GM19238 (cell line): ENCODE measurements around the gene KIF25.

Experiments used
- DNase-seq: peaks from one replicate; pipeline ENCODE4 v3.0.0; 2011; ENCODE audit warnings: low spot score; ENCODE audit not compliant: insufficient read length

Gene KIF25

DNA sequence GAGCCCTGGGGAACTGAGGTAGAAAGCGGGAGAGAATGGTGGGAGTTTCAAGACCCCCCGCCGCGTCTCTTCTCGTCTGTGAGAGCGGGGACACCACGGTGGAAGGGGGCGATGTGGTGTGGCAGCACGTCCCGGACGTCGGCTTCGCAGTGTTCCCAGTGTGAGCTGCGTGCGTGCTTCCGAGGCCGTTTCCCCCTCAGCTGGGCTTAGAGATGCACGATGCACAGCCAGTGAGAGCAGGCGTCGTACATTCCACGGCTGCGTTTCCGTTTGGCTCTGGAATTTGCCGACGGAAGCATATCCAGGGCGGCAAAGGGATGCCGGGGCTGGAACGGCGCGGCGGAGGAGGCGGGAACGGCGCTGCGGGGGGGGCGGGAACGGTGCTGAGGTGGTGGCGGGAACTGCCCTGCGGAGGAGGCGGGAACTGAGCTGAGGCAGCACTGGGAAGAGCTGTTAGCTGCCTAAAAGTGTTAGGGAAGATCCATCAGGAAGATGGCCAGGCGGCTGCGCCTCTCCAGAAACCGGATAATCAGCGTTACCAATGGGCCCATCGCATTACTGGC, 37.7 kb downstream of the KIF25 start:
- no peak for DNase-seq

DNA sequence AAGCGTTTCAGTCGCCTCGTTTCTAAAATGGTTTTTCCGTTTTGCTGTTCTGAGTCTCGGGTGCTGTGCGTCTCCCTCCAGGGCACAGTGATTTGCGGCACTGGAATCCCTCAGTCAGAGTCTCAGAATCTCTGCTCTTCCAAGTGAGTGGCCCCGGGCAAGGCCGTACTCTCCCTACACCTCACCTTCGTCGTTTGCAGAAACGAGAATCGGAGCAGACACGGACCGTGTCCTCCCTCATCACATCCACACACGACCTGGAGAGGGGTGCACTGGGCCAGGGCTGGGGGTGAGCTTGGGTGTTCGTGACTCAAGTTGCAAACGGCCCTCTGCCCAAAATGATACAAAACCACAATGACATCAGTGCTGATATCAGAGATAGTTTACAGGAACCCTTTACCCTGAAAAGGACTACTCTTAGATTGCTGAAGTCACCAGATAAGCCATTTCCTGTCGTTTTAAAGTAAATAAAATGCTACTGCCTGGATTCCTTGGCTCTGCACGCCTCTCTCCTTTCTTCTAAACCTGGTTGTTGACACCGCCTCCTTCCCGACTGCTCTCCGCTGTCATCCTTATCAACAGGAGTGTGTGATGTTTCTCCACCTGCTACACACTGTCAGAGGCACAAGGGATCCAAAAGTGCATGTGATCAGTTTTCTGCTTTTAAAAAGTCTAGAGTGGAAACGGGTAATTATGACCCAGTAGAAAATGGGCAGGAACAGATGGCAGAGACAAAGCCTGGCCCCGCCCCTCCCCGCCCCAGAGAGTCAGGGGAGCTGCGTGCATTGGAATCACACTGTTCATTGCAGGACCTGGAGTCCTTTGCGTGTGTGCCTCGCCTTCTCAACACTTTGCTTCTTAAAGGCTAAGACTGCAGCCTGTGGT, 38.4 kb downstream of the KIF25 start:
- no peak for DNase-seq

DNA sequence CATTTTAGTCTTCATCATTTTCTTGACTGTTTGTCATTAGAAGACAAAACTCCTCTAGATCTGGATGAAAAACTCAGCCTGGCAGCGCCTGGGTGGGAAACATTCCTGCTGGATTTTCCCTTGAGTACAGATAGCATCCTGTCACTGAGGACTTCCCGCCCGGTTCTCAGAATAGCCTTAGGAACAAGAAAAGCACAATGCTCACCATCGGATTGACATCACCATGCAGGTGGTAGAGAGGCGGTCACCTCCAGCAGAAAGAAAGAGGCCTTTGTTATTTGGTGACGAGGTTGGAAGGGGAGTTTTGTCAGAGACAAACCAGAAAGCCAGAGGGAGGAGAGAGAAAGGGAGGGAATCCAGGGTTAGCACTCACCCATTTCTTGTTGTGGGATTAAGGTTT, 39.8 kb downstream of the KIF25 start:
- DNase-seq = no peak

DNA sequence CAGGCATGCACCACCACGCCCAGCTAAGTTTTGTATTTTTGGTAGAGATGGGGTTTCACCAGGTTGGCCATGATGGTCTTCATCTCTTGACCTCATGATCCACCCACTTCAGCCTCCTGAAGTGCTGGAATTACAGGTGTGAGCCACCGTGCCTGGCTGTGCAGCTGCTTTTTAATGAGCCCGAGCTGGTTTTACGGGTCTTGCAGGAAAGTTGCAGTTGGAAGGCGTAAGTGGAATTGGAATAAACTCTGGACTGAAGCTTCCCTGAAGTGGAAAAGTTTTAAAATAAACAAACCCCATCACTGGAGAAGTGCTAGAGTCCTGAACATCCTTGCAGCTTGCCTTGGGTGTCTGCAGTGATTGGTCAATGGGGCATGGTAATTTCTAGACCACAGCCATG, 40.4 kb downstream of the KIF25 start:
- DNase-seq = no peak

DNA sequence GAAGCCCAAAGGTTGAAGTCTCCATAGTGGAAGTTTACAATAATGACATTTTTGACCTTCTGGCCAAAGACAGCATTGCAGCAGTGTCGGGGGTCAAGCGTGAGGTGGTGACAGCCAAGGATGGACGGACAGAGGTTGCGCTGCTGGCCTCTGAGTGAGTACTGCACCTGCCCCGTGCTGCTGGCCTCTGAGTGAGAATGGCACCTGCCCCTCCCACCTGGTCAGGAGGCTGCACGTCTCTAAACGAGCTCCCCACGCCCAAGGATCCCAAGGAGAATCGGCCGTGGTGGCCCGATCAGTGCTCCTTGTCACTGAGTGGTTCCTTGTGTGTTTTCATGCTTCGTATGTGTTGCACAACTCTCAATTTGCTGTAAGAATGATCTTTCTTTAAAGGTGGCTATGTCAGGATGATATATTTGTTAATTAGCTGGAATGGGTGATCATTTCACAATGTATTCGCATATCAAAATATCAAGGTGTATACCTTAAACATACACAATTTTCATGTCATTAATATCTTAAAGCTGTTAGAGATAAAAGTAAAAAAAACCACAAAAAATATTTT, 41.2 kb downstream of the KIF25 start:
- no peak for DNase-seq

DNA sequence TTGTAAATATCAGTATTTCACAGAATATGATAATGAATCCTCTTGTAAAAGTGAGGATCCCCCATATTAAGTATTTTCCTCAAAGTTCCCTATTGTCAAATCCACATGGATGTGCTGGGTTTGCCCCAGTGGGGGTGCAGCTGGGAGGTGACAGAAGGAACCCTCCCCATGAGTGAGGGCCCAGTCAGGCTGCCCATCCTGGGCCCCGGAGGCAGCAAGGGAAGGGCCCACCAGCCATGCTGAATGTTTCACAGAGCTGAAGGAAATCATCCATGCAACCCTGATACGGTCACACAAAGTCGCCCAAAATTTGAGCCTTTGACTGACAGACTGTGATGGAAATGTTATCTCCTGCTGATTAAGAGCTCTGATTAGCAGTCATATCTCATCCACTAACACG, 41.8 kb downstream of the KIF25 start:
- DNase-seq = no peak

DNA sequence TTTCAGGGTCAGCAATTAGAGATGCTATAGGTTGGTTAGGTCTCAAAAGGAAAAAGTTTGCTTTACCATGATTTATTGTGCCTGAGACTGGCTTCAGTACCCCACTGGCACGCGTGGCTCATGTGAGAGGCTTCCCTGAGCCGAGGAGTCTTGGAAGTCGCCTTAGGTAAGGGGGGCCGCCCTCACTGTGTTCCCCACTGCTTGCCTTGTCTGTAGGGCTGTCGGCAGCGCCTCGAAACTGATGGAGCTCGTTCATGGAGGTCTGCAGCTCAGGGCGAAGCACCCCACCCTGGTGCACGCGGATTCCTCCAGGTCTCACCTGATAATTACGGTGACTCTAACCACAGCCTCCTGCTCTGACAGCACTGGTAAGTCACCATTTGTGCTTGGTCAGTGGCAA, 42.4 kb downstream of the KIF25 start:
- DNase-seq = no peak

DNA sequence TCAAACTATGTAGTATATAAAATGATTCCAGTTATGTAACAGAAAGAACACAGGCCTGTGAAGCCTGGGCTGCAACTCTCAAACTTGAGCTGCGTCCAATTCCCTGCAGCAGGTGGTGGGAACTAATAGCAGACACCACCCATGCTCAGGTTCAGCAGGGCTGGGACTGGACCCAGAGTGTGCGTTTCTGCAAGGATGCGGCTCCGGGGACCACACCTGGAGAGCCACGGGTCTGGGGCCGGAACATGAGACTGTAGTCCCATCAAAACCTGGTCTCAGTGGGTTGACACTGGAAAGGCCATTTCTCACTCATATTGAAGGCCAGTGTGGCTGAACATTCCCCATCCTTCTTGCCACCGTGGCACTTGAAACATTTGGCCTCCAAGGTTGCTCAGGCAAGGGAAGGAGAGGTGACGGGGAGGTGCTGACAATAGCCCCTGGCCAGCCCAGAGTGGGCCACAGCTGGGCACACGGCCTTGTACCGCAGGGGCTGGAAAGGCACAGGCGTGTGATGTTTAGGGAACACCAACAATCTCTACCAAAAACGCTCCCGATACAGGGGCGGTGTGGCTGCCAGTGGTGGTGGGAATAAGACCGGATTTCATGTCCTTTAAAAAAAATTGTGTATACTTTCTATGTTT, 43.5 kb downstream of the KIF25 start:
- no peak for DNase-seq

DNA sequence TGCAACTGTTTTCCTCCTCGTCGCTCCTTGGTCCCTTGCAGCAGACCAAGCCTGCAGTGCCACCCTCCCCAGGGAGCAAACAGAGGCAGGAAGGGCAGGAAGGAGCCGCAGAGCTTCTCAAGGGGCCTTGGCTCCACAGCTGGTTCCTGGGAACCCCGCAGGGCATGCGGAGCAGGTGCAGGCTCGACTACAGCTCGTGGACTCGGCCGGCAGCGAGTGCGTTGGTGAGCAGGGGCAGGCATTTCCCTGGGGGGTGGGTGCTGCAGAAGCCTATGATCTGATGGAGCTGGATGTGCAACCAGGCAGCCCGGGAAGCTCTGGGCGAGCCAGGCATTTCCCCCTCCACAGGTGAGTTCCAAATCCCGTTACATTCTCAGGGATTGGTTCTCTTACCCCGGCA, 44.5 kb downstream of the KIF25 start:
- no peak for DNase-seq

DNA sequence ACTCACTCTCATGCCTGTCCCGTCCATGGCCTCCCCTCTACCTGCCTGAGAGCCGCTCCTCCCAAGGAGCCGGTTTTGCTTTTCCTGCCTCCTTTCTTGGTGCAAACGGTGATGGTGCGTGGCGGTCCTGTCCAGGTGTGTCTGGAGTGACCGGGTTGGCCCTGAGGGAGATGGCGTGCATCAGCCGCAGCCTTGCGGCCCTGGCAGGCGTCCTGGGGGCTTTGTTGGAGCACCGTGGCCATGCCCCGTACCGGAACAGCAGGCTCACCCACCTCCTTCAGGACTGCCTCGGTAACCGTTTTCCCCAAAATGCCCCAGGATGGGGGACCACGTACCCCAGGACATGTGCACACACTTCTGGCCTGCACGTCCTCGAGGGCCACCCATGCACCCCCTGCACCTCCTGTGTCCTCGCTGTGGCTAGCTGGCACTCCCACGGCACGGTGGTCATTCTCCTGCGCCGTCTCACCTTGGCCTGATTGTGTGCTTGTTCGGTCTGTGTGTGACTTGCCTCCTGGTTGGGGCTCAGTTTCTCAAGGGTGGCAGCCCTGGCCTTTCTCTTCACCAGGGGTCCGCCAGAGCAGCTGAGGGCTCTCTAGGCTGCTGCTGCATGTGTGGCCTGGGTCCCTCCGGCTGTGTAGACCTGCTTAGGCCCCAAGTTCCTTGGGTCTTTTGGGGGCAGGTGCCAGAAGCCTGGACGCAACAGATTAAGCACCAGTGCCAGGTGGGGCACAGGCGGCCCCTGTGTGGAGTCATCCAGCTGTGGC, 45.1 kb downstream of the KIF25 start:
- no peak for DNase-seq

DNA sequence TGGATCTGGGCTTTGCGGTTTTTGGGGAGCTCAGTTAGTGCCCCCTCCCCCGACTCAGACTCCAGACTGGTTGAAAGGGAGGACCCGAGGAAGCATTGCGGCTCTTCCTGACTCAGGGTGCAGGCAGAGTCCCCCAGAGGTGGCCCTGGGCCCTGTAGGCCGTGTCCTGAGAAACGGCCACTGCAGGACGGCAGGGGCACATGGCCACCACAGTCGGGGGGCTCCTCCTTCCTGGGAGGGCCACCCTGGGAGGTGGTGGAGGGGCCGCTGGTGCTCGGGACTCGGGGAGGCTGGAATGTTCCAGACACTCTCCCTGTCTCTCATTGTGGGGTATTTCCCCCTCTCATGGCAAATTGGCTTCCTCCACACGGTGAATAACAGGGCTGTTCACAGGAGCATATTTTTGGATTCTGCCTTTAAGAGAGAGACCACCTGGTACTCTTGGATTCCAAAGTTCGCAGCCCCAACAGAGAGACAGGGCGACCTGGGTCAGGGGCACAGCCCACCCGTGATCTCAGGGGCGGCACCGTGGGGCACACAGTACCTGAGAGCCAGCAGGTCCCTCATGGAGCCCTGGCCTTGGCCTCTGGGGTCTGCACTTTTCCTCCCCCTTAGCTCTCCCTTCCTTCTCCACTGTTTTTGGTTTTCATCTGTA, 45.8 kb downstream of the KIF25 start:
- no peak for DNase-seq

DNA sequence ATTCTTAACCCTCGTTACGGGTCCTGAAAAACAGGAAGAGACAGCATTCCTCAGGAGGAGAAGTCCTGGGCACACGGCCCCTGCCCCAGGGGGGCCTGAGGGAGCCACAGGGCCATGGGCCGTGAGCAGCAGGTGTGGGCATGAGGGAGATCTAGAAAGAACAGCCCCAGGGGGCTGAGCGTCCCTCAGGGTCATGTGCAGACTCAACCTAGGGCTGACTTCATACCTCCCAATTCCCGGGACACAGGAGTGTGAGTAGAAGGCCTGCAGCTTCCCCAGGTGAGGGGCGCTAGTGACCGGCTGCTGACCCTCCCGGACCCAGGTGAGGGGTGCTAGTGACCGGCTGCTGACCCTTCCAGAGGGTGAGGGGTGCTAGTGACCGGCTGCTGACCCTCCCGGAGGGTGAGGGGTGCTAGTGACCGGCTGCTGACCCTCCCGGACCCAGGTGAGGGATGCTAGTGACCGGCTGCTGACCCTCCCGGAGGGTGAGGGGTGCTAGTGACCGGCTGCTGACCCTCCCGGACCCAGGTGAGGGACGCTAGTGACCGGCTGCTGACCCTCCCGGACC, 46.5 kb downstream of the KIF25 start:
- DNase-seq = no peak

DNA sequence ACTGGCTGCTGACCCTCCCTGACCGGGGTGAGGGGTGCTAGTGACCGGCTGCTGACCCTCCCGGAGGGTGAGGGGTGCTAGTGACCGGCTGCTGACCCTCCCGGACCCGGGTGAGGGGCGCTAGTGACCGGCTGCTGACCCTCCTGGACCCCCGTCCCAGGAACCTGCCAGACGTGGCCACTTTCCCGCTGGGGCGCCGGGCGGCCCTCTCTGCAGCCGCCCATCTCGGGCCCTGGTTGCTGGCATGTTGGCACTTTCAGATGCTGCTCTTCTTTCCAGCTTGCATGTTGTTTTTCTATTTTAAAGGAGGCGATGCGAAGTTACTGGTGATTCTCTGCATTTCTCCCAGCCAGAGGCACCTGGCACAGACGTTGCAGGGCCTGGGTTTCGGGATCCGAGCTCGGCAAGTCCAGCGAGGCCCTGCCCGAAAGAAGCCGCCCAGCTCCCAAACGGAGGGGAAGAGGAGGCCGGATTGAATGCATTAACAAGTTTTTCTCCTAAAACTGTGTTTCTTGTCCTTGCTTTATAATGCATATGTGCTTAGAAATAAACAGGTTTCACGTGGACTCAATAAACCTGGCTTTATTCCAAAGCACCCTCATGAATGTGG, 47.2 kb downstream of the KIF25 start:
- no peak for DNase-seq

DNA sequence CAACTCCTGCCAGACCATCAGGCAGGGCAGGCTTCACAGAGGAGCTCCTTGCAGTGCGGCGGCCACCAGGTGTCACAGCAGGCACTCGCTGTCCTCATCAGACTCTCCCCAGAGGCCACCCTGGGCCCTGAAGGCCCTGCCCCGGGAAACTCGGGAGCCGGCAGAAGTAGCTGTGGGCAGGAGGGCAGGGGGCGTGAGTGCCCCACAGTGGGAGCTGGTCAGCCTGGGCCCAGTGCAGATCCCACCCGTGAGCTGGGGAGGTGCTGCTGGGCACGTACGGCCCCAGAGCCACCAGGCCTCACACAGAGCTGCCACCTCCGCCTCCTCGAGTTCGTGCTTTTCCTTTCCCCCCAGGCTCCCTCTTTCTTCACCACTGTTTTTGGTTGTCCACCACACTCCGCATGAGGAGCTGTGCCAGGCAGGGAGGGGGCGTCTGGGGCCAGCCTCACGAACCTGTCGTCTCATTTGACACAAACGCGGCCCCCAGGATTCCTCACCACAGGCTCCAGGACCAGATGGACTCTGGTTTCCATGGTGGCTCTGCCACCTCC, 47.7 kb downstream of the KIF25 start:
- DNase-seq = no peak

DNA sequence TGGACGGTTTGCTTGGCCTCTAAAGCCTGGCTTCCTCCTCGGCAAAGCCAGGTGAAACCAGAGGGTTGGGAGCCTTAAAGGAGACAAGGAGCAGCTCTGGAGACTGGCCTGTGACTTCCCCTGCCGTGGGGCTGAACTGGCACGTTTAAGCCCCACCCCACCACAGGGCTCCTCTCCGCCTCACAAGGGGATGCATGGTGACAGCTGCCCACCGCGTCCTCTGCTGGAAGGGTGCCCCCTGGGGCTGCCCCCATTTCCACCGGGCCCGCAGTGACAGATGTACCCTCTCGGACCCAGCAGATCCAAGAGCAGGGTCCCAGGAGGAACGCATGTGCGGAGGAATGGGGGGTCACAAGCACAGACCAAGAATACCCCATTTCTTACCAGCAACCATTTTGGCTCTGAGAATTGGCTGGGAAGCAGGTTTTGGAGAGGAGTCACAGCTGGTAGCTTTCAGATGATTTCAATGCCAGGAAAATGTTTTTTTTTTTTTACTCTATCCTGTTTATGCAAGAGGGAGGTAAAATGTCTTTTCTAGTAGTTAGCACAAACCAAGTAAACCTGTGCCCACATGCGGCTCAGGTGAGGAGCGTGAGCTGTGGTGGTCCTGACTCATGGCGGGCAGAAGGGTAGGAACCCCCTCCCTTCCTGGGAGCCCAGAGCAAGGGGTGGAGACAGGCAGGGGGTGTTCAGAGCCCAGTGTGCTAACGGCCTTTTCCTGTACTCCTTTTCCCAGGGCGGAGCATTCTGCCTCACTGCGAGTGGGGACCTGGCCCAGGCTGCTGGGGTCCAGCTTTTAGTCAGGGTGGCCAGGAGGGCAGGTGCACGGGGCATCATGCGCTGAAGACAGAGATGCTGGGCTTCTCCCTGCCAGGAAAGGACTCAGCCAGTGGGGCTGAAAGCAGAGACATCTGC, 48.5 kb downstream of the KIF25 start:
- no peak for DNase-seq

DNA sequence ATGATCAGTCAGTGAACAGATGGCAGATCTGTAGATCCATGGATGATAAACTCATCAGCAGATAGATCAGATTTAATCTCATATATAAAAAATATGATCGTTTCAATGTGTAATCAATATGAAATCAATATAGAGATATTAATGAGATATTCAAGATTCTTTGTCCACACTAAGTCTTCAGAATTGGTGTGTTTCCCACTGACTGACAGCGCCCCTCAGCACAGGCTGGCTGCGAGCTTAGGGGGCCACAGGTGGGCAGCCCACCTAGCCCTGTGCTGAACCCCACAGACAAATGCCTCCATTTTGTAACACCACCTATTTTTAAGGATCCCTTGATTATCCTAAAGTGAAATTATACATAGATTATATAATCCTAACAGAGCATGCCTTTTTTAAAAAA, 49.2 kb downstream of the KIF25 start:
- DNase-seq = no peak

DNA sequence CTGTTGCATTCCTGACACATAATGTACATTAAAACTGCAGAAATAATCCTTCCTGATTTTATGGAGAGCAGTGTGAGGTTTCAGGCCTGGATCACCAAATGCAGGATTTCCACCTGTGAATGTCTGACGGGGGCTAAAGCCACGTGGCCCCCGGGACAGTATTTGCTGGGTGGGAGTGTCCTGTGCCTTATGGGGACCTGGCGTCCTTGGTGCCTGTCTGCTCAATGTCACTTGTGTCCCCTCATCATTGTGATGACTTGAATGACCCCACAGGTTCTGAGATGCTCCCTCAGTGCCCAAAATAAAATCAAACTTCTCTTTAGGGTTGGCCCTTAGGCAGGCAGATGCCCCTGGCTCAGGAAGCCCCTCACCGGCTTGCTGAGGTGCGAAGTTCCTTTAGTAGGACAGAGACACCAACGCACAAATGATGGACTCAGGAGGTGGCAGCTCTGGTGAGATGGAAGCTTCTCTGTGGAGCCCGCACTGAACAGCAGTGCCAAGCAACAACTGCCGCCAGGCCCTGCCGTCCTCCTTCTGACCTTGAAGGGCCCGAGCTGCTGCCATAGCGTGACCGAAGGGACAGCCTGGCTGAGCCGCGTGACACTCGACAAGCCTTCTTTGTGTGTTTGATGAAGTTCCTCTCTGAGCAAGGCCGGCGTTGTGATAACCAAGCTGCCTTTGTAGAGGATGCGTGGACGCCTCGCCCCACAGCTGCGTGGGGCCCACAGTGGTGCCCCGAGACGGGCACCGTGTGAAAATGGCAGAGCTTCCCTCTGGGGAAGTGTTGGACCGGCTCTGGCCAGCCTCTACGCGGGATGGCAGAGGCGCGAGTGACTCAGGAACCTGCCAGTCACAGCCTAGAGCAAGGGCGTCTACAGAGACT, 50.6 kb downstream of the KIF25 start:
- DNase-seq = no peak

DNA sequence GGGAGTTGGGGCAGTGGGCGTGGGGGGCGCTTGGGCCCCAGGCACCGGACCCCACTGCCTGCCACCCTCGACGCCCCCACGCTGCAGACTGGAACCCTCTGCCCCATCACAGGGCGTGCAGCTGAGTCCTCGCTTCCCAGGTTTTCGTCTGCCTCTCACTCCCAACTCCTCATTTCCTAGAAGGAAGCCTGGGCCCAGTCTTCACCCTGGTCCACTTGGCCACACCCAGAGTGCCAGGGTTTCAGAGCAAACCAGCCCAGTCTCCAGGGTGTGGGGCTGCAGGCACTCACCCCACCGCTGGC, 51.2 kb downstream of the KIF25 start:
- no peak for DNase-seq
